Mucosa of stomach (tissue), 1 donor: ENCODE results near the gene CCL2.

Source experiments
- H3K27me3 ChIP-seq: one replicate; pipeline ENCODE4 v1.7.0; 2013; ENCODE audit warnings: mild to moderate bottlenecking, low read length; ENCODE audit not compliant: control insufficient read depth, insufficient read depth
- H3K36me3 ChIP-seq: one replicate; pipeline ENCODE4 v1.7.0; 2013; ENCODE audit warnings: low read length; ENCODE audit not compliant: control insufficient read depth, insufficient read depth
- H3K4me1 ChIP-seq: one replicate; pipeline ENCODE4 v1.7.0; 2013; ENCODE audit warnings: mild to moderate bottlenecking, low read length; ENCODE audit not compliant: control insufficient read depth, insufficient read depth
- H3K4me3 ChIP-seq: one replicate; pipeline ENCODE4 v1.7.0; 2013; ENCODE audit warnings: low read length
- H3K9ac ChIP-seq: one replicate; pipeline ENCODE4 v1.7.0; 2013; ENCODE audit warnings: mild to moderate bottlenecking, low read length, moderate library complexity
- H3K9me3 ChIP-seq: one replicate; pipeline ENCODE4 v1.7.0; 2013; ENCODE audit warnings: mild to moderate bottlenecking, low read length, moderate library complexity; ENCODE audit not compliant: control insufficient read depth
- donor health status: Pancreatic carcinoma.

CCL2 gene

GRCh38 chr17:34285286-34285792 is 30.3 kb downstream of the CCL2 start, which contains the start of gene CCL11:
CCL11 (plus strand) TSS chr17:34285742; CDS start chr17:34285809, 67 bp downstream.
- Histone ChIP-seq H3K4me1 (no peaks in the 10 kb centered on the region), H3K4me3 (no peak within 1 kb of the TSS), H3K36me3 (no peaks in the 10 kb centered on the region)

GRCh38 chr17:34287875-34288274 is 32.8 kb downstream of the CCL2 start:
- H3K9me3 ChIP-seq = no peaks in the 10 kb centered on the region
- no peaks in the 10 kb centered on the region for H3K36me3 ChIP-seq
- no peaks in the 10 kb centered on the region for H3K27me3 ChIP-seq
- H3K4me1 ChIP-seq = no peaks in the 10 kb centered on the region
- H3K9ac ChIP-seq = no peak overlapping the region
- H3K4me3 ChIP-seq = no peak overlapping the region

More at GRCh38 chr17:34285286-34285792, 30.3 kb downstream of the CCL2 start, which contains the start of gene CCL11:
- Histone ChIP-seq H3K27me3 (no peaks in the 10 kb centered on the region), H3K9me3 (no peaks in the 10 kb centered on the region), H3K9ac (no peak within 1 kb of the TSS)

GRCh38 chr17:34290586-34290985 is 35.5 kb downstream of the CCL2 start:
- Histone ChIP-seq H3K4me1 (no peaks in the 10 kb centered on the region), H3K9ac (no peak overlapping the region), H3K36me3 (no peaks in the 10 kb centered on the region), H3K27me3 (no peaks in the 10 kb centered on the region), H3K9me3 (no peaks in the 10 kb centered on the region), H3K4me3 (no peak overlapping the region)

- Histone ChIP-seq H3K9ac (no peak overlapping the region), H3K27me3 (no peaks in the 10 kb centered on the region), H3K4me3 (no peak overlapping the region), H3K9me3 (no peaks in the 10 kb centered on the region), H3K4me1 (no peaks in the 10 kb centered on the region), H3K36me3 (no peaks in the 10 kb centered on the region)
Observed at GRCh38 chr17:34291721-34292348, 36.8 kb downstream of the CCL2 start.

- Histone ChIP-seq H3K4me3 (no peak overlapping the region), H3K36me3 (no peaks in the 10 kb centered on the region), H3K4me1 (no peaks in the 10 kb centered on the region), H3K9ac (no peak overlapping the region), H3K27me3 (no peaks in the 10 kb centered on the region), H3K9me3 (no peaks in the 10 kb centered on the region)
Observed at GRCh38 chr17:34299027-34299426, 43.9 kb downstream of the CCL2 start.

GRCh38 chr17:34299956-34300577 is 45.0 kb downstream of the CCL2 start:
- no peaks in the 10 kb centered on the region for H3K9me3 ChIP-seq
- H3K36me3 ChIP-seq = no peaks in the 10 kb centered on the region
- H3K27me3 ChIP-seq = no peaks in the 10 kb centered on the region
- no peak overlapping the region for H3K4me3 ChIP-seq
- H3K9ac ChIP-seq = no peak overlapping the region
- no peaks in the 10 kb centered on the region for H3K4me1 ChIP-seq

GRCh38 chr17:34300652-34301370 is 45.7 kb downstream of the CCL2 start:
- Histone ChIP-seq H3K9me3 (no peaks in the 10 kb centered on the region), H3K27me3 (no peaks in the 10 kb centered on the region), H3K4me3 (no peak overlapping the region), H3K4me1 (no peaks in the 10 kb centered on the region), H3K36me3 (no peaks in the 10 kb centered on the region), H3K9ac (no peak overlapping the region)

- Histone ChIP-seq H3K4me3 (no peak overlapping the region), H3K4me1 (no peaks in the 10 kb centered on the region), H3K9me3 (no peaks in the 10 kb centered on the region)
Observed at GRCh38 chr17:34301986-34302385, 46.9 kb downstream of the CCL2 start.

GRCh38 chr17:34302636-34303035 is 47.6 kb downstream of the CCL2 start:
- Histone ChIP-seq H3K9me3 (no peaks in the 10 kb centered on the region), H3K27me3 (no peaks in the 10 kb centered on the region), H3K4me3 (no peak overlapping the region), H3K9ac (no peak overlapping the region), H3K36me3 (no peaks in the 10 kb centered on the region), H3K4me1 (no peaks in the 10 kb centered on the region)

More at GRCh38 chr17:34301986-34302385, 46.9 kb downstream of the CCL2 start:
- Histone ChIP-seq H3K27me3 (no peaks in the 10 kb centered on the region), H3K9ac (no peak overlapping the region), H3K36me3 (no peaks in the 10 kb centered on the region)

GRCh38 chr17:34303606-34304005 is 48.5 kb downstream of the CCL2 start:
- Histone ChIP-seq H3K27me3 (no peaks in the 10 kb centered on the region), H3K4me1 (no peaks in the 10 kb centered on the region), H3K4me3 (no peak overlapping the region), H3K9me3 (no peaks in the 10 kb centered on the region), H3K36me3 (no peaks in the 10 kb centered on the region), H3K9ac (no peak overlapping the region)

- no peak overlapping the region for H3K9ac ChIP-seq
- H3K27me3 ChIP-seq = no peaks in the 10 kb centered on the region
- no peak overlapping the region for H3K4me3 ChIP-seq
- H3K9me3 ChIP-seq = no peaks in the 10 kb centered on the region
- H3K4me1 ChIP-seq = no peaks in the 10 kb centered on the region
- no peaks in the 10 kb centered on the region for H3K36me3 ChIP-seq
Observed at GRCh38 chr17:34305061-34305460, 50.0 kb downstream of the CCL2 start.

- H3K4me1 ChIP-seq = no peaks in the 10 kb centered on the region
- H3K27me3 ChIP-seq = no peaks in the 10 kb centered on the region
- H3K4me3 ChIP-seq = no peak overlapping the region
- no peak overlapping the region for H3K9ac ChIP-seq
- no peaks in the 10 kb centered on the region for H3K36me3 ChIP-seq
- H3K9me3 ChIP-seq = no peaks in the 10 kb centered on the region
Observed at GRCh38 chr17:34305606-34306005, 50.5 kb downstream of the CCL2 start.
